NCI-H1930 (cell line): ENCODE data around the gene STK17B.

ENCODE experiments used
- DNase-seq, 2 experiments: peaks; one replicate each; lab custom pipeline; 2025; lab: John Stamatoyannopoulos, UW

The STK17B gene

DNA sequence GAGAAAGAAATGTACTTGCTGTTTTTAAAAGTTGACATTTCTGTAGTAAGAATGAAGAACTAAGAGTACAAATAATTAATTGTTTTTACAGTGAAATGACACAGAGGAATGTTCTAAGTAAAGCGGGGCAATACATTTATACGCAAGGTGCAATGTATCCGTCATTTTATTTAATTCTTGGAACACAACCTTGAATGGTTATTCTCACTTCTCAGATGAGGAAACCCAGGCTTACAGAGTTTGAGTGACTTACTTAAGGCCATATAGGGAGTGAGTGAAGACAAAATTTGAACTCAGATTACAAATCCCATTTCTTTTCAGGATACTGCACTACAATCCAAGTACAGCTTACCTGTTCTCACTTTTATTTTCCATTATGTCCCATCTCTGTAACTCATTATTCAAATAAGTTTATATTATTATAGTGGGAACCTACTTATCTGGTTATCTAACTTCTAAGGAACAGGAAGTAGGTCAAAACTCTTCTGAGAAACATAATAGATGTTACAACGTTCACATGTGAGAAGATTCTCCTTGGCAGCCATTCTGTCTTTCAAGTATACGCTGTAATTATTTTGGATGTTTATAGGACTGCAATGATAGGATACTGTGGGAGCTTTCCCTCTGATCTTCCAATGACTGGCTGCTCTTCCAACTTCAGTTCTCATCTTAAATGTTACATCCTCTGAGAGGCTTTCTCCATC lies 12.3 kb upstream of the STK17B start:
- no peak for DNase-seq

DNA sequence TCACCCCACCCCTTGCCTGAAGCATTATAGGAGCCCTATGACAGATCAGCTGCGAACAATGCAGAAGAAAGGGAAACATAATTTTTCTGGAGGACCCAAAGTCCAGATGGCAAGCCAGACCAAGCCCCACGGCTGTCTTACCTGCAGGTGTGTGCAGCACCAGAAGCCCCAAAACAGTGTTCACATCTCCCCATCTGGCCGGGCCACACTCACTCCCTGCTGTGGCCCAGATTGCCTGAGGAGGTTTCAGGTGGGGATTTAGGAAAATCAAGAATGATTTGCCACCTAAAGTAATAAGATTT lies 11.7 kb upstream of the STK17B start:
- DNase-seq = no peak

DNA sequence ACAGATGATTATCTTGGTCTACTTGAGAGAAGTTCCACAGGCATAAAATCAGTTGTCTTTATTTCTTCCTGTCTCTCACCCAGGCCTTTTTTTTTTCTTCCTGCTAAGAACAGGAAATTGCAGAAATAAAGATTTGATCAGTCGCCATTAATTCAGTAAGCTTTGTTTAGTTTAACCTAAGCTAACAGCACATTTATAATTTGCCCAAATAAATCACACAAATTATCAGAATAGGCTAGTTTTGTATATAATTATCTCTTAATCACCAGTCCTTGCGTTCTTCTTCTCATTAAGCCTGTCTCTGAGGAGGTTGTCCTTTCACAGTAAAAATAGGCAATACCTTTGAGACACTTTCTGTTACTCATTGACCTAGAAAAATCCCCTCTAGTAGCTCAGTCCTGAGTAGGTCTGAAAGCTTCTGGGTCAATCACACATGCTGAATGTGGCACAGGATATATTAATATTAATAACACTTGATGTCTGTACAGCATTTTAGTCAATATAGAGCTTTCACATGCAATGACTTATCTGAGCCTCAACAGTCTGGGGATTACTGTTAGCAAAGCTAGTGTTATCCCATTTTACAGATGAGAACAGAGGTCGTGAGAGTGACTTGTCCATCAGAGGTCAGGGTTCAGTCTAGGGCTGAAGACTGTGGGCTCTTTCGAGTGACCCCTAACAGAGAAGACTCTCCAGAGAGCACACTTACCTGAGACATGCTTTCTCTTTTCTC lies 11.2 kb upstream of the STK17B start:
- no peak for DNase-seq

GRCh38 chr2:196181484-196181883 lies 10.1 kb upstream of the STK17B start:
- no peak for DNase-seq

GRCh38 chr2:196177124-196177523 lies 5.7 kb upstream of the STK17B start:
- no peak for DNase-seq

DNA sequence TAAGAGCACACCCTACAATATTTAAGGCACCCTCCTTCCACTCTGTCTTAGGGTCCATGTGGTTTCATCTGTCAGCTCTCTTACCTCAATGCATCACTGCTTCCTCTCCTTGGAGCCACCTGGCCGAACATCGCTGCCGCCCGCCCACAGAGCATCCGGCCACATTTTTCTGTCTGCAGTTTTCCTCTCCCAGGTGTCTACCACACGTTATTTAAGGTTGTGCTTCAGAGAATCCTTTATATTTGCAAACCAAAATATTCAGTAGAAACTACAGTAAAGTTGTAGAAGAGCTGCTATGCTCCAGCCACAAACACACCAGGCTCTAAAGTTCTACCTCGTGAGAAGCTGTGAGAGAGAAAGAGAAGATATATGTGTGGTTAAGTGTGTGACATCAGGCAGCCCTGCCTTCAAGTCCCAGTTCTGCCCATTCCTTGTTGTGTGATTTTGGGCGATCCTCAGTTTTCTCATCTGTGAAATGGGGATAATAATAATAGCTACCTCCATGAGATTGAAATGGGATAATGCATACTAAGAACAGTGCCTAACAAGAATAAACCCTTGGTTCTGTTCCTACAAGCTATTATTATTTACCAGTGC lies 4.9 kb upstream of the STK17B start:
- DNase-seq = no peak

DNA sequence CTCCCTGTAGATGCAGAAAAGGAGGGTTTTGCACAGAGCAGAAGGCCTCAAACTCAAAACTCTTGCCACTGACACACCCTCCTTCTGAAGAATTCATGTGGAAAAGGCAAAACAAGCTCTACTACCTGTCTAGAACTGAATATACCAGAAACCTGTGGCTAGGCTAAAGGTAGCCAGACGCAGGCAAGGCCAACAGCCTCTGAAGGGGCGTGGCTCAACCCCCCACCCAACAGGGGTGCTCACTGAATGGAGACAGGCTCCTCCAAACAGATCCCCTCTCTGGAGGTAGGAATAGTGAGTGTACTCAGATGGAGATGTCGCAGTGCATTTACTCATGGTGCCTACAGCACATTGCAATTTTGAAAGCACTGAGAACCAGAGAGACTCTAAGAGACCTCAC lies 3.0 kb upstream of the STK17B start:
- DNase-seq = no peak

DNA sequence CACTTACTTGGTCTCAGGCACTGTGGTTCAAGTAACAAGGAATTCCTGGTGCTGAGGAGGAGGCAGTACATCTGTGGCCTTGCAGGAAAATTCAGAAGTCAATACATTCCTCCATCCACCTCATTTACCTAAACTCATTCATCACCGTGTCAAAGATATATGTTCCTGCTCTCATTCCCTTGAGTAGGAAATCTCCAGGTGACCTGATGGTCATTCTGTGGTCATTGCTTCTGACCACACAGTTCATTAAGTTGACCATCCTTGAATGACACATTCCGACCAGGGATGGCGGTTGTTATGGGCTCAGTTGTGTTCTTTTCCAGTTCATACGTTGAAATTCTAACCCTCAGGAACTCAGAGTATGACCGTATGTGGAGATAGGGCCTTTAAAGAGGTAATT lies 2.1 kb upstream of the STK17B start:
- DNase-seq = no peak

DNA sequence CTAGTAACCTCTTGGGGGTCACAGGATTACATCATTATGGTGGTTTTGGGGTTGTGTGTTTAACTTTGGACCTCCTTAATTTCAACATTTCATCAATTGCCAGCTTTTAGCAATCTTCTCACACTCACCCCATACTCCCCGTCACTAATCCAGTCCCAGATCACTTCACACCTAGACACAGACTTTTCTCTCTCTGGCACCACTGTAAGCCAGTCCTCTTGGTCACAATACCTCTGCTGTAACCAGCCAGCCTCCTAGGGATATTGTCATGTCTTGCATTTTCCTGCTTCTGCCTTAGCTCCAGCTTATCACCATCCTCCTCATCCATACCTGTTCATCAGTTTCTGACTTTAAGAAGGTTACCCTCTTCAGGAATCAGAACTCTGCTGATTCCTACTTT lies 1.6 kb upstream of the STK17B start:
- no peak for DNase-seq

DNA sequence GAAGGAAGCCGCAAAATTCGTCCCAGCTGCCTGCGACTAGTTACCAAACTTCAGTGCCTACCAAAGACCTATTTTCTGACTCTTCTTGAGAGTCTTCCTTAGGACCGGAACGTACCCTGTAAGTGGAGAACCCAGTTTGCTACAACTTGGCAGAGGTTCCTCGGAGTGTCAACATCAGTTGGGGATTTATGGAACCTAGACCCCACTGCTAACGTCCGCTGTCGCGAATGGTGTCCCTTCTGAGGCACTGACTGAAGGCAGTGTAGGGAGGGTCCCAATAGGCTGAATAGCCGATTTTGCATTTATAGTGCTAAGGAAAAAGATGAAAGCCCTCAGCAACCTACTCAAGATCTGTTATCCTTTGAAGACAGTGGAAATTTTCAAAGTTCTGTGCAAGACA lies 568 bp upstream of the STK17B start:
- DNase-seq = no peak

DNA sequence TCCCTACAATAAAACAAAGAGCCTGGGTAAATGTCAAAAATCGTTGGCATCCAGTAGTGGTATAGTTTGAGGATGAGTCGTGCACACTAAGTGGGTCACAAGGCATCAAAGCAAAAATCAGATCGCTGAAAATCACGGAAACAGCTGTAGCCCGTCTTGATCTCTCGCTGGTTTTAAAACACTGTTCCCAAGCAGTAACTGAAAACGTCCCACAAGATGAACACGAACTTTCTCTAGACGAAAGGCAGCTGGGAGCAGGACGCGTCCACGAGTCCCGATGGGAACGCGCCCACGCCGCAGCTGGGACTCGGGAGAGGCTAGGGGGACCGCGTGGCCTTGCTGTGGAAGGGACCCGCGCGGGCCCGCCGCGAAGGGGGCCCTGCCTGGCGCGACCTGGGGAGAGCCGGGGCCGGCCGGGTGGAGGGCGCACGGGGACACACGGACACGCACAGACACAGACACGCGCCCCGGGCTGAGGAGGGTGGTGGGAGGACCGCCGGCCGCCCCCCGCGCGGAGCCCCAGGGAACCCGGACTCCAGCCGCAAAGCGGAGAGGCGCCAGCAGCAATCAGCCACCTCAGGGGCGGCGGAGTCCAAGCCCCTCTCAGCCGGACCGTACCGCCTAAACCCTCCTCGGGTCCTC lies 651 bp downstream of the STK17B start:
- no peak for DNase-seq

- no peak for DNase-seq
Measured at GRCh38 chr2:196170213-196170605, 1.2 kb downstream of the STK17B start.

- DNase-seq = no peak
Measured at GRCh38 chr2:196169516-196169915, 1.9 kb downstream of the STK17B start.

DNA sequence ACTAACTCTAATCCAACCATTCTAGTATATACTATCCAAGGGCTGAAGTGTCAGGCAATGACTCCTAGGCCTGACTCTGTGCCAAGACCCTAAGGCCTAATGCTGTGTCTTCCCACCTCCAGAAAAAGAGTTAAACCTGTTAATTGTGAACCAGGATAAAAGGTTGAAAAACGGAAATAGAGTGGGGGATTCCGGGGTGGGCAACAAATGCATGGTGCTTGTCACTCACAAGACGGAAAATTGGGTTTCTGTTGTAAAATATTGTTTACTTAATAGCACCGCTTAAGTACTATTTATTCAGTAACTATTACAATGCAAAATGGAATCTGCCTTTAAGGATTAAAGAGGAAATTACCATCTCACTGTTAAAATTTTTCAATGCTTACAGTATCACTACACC lies 3.2 kb downstream of the STK17B start:
- DNase-seq = no peak

GRCh38 chr2:196167666-196168065 lies 3.7 kb downstream of the STK17B start:
- DNase-seq = no peak

DNA sequence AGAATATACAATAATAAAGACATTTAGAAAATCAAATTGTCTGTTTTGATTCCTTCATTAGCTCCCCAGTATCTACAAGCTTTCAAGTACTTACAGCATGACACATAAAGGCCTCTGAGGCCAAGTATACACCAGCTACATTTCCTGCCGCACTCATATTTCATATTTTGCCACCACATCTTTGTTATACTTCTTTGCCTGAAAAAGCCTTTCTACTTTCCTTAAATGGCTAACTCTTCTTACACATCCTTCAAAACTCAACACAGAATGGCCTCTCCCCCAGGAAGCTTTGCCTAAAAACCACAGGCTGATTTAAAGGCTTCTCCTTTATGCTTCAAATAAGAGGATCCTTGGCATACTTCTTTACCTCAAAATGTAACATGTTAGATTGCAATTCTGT lies 4.5 kb downstream of the STK17B start:
- no peak for DNase-seq

DNA sequence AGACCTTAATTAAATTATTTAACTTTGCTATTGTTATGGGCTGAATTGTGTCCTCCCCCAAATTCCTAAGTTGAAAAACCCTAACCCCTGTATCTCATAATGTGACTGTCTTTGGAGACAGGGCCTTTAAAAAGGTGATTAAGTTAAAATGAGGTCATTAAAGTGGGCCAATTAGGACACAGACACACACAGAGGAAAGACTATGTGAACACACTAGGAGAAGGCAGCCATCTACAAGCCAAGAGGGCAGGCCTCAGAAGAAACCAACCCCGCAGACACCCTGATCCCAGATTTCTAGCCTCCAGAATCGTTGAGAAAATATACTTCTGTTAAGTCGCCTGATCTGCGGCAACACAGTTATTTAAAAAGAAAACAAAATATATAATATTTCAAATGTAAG lies 6.4 kb downstream of the STK17B start:
- DNase-seq = no peak

DNA sequence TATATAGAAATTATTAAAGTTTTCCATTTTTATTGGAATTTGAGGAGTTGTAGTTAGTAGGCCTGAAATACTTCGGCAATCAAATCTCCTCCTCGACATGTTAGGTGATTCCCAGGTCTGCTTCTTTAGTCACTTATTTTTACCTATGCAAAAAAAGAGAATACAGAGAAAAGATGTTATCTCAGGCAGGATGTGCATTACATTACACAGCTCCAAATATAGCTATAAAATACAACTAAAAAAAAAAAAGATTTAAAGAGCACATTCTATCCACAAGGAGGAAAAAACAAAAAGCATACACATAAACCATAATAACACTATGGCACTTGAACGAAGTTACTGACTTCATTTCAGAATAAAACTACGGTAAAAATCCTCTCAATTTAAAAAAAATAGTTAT lies 8.1 kb downstream of the STK17B start:
- DNase-seq = no peak

- DNase-seq = no peak
Measured at GRCh38 chr2:196162586-196163175, 8.7 kb downstream of the STK17B start.

- no peak for DNase-seq
Measured at GRCh38 chr2:196160946-196161345, 10.4 kb downstream of the STK17B start.

GRCh38 chr2:196160101-196160500 lies 11.3 kb downstream of the STK17B start:
- DNase-seq = no peak

DNA sequence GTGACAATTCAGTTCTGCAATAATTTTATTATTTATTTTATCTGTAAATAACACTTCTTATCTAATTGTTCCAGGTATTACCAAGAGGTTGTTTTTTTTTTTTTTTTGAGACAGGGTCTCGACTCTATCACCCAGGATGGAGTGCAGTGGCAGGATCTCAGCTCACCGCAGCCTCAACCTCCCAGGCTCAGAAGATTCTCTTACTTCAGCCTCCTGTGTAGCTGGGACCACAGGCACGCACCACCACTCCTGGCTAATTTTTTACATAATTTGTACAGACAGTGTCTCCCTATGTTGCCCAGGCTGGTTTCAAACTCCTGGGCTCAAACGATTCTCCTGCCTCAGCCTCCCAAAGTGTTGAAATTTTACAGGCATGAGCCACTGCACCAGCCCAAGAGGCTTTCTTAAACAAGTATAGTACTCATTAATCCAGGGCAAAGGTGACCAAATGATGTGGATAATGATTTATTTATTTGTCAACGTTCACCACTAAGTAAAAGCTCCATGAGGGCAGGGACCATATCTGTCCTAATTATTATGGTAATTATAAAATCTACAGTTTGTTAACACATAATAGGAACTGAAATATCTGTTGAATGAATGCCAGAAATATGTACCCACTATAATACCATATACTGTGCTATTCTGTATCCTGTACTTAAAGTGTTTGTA lies 12.0 kb downstream of the STK17B start:
- no peak for DNase-seq
